SH-SY5Y (cell line): Measurements from ENCODE around the gene SLC23A1.

Experiments used
- GATA2 ChIP-seq: IDR thresholded peaks from 2 replicates; pipeline ENCODE4 v1.6.1; 2011; ENCODE audit warnings: mild to moderate bottlenecking, low read depth, low read length
- GATA3 ChIP-seq: IDR thresholded peaks from 2 replicates; pipeline ENCODE4 v1.6.1; 2011; ENCODE audit warnings: low read depth, mild to moderate bottlenecking, low read length, moderate library complexity

DNA sequence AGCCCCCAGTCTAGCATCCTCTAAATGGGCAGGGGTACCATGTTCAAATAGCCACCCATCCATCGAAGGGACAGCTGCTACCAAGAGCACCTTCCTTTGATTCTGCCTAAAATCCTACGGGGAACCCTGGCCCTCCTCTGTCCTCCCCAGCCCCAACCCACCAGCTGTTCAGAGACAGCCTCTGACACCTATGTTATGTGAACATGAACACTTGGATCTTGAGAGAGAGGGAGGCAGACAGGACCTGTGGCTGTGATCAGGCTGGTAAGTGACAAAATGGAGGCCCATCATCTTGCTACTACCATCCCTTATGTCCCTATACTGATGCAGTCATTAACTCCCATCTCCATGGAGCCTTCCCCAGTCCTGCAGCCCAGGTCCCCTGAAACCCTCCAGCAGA, 8.2 kb downstream of the SLC23A1 start:
- no peak for TF ChIP-seq GATA3
- no peak for TF ChIP-seq GATA2
